Measurements from ENCODE around the gene ACER3.

- TF ChIP-seq, protein P1, sequence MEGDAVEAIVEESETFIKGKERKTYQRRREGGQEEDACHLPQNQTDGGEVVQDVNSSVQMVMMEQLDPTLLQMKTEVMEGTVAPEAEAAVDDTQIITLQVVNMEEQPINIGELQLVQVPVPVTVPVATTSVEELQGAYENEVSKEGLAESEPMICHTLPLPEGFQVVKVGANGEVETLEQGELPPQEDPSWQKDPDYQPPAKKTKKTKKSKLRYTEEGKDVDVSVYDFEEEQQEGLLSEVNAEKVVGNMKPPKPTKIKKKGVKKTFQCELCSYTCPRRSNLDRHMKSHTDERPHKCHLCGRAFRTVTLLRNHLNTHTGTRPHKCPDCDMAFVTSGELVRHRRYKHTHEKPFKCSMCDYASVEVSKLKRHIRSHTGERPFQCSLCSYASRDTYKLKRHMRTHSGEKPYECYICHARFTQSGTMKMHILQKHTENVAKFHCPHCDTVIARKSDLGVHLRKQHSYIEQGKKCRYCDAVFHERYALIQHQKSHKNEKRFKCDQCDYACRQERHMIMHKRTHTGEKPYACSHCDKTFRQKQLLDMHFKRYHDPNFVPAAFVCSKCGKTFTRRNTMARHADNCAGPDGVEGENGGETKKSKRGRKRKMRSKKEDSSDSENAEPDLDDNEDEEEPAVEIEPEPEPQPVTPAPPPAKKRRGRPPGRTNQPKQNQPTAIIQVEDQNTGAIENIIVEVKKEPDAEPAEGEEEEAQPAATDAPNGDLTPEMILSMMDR (IDR thresholded peaks at IDR 0.05), result no peak
- TF ChIP-seq EP300 (IDR thresholded peaks at IDR 0.05) (no peak), POLR2A (IDR thresholded peaks at IDR 0.05) (no peak)
Measured at GRCh38 chr11:76897233-76897632, 36.5 kb downstream of the ACER3 start.
